Uterine smooth muscle cell (primary cell): ENCODE measurements around the gene SLC16A2. TPM values are rescaled to one million over a fixed set of nuclear protein-coding genes. Genes with fewer than 3 reads are reported as not detected.

Source experiments
- total RNA-seq: library from RNA; depleted of rRNA; stranded (reverse); fragments of >200 nt; gene quantifications from 2 replicates; pipeline ENCODE4 v1.2.3, GENCODE V29; 2014

Gene SLC16A2
- total RNA-seq: 5.9 and 14.4 TPM in 2 replicates

GRCh38 chrX:74421036-74421739 is at the start of gene SLC16A2:
SLC16A2 (plus strand) TSS chrX:74421493; CDS start chrX:74421638, 145 bp downstream.

Other genes starting within 250 kb of the SLC16A2 start
- not detected in 2 replicates for gene ZCCHC13, start 117.3 kb upstream of the SLC16A2 start, total RNA-seq
- gene RLIM, start 193.1 kb downstream of the SLC16A2 start, total RNA-seq: 68.1 and 74.6 TPM in 2 replicates